NCI-H345 (cell line): ENCODE data around the gene RNASET2.

Source experiments
- DNase-seq: peaks from one replicate; lab custom pipeline; 2025; lab: John Stamatoyannopoulos, UW

Gene RNASET2

DNA sequence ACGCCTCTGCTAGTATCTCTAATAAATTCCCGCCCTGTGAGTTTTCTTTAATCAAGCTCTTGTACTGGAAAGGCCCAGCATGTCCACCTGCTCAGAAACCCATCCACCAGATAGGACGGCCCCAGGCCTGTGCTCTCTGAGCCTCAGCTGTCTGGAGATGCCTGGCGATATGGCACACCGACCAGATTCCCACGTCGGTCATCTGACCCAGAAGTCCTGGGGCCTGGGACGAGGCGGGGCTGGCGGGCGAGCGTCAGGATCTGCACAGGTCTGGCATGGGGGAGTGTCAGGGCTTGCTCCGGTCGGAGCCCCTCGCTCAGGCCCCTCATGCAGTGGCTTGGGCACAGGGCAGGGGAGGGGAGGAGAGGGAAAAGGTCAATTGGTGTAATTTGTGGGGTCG, 10.2 kb downstream of the RNASET2 start:
- DNase-seq = no peak

DNA sequence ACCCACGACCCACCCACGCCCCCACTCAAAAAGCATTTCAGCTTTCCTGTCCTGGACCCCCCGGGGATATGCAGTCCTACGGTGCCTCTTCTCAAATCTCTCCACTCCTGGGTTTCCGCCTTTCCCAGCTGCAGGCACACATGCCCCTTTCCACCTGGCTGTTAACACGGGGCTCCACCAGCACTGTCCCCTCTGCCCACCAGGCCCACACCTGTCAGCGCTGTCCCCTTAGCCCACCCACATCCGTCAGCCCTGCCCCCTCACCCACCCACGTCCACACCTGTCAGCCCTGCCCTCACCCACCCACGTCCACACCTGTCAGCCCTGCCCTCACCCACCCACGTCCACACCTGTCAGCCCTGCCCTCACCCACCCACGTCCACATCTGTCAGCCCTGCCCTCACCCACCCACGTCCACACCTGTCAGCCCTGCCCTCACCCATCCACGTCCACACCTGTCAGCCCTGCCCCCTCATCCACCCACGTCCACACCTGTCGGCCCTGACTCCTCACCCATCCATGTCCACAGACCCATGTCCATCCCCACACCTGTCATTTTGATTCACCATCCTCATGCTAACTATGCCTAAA, 11.6 kb downstream of the RNASET2 start:
- DNase-seq = no peak

GRCh38 chr6:166942393-166943168, 13.8 kb downstream of the RNASET2 start:
- no peak for DNase-seq

DNA sequence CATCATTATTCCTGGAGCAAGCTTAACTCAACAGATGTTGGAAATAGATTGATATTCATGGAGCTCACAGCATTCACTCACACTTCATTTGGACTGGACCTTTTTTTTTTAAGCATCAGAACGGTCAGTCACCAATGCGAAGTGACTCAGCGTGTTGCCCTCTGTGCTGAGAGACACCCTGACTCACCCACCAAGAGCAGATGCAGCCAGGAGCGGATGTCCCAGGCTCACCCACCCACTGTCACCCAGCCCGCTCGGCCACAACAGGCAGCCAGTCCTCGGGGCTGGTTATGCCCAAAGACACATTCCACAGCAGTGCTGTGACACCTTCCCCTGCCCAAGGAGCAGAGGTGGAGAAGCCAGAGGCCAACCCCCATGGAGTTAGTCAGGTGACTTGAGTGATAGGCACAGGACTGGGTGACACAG, 15.7 kb downstream of the RNASET2 start:
- no peak for DNase-seq

DNA sequence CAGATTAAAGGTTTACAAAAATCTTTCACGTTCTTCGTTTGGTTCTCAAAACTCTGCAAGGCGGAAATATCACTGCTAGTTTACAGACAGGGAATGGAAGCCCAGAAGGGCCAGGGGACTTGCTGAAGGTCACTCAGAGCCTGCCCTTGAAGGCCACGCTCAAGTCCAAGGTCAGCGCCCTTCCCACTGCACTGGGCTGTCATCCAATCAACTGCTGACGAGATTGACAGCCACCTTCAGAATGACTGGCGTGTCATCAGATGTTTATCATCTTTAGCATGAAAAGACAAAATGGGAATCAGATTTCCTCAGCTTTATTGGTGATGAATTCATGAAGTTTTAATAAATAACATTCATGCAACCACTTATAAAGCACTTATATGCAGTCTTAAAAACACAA, 16.5 kb downstream of the RNASET2 start:
- DNase-seq = no peak

GRCh38 chr6:166939345-166939744, 17.0 kb downstream of the RNASET2 start:
- no peak for DNase-seq

- no peak for DNase-seq
These were observed 17.6 kb downstream of the RNASET2 start for GRCh38 chr6:166938704-166939103.

DNA sequence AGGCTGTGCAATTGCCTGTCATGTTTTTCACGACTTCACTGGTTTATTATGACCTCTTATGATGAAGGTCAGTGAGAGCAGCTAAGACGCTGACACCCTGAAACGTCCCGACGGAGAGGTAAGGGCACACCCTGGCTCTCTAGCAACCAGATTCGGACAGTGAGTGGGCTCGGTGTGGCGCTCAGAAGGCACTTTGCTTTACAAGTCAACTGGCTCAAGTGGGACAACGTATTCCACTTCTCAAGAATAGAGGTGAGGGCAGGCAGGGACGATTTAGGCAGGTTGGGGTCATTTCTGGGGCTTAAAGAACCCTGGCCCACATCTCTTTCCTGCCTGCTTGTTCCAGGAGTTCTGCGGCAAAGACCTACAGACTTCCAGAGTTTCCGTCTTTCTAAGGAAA, 18.2 kb downstream of the RNASET2 start:
- no peak for DNase-seq

DNA sequence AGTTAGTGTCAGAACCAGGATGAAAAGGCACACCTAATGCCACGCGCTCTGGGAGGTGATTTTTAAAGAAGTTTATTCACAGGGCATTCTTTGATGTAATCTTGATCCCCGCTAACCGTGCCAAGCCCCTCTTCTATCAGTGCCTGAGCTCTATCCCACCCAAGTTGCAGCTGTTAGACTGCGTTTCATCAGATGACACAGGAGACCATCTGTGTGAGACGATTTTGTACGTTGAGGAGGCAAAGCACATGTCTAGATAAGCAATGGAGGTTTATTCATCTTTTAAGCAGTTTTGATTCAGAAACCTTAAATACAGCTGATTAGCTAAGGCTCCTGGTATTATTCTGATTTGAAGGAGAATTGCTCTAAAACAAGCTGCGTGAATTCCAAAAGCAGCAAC, 18.6 kb downstream of the RNASET2 start:
- DNase-seq = no peak

DNA sequence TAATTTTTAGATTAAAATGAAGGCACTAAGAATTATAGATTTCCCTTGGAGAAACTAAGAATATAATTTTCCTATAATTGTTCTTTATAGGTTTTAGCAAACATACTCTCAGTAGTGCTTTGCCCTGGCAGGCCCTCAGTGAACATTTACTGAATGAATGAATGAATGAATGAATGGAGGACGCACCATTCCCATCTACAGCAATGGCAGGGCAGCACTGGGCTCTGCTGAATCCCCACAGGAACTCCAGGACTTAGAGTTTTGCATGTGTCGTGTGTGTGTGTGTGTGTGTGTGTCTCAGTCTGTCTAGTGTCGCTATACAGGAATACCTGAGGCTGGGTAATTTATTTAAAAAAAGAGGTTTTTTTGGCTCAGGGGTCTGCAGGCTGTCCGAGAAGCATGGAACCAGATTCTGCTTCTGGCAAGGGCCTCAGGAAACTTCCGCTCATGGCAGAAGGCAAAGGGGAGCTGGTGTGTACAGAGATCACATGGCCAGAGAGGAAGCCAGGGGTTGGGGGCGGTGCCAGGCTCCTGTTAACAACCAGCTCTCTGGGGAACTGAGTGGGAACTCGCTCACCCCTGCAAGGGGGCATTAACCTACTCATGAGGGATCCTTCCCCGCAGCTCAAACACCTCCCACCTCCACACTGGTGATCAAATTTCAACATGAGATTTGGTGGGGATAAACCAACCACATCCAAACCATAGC, 20.1 kb downstream of the RNASET2 start:
- no peak for DNase-seq

GRCh38 chr6:166935353-166935752, 21.0 kb downstream of the RNASET2 start:
- DNase-seq = peak; percentile 49

GRCh38 chr6:166934174-166934573, 22.2 kb downstream of the RNASET2 start:
- DNase-seq = no peak

- no peak for DNase-seq
These were observed 23.0 kb downstream of the RNASET2 start for GRCh38 chr6:166933396-166933795.

- no peak for DNase-seq
These were observed 23.7 kb downstream of the RNASET2 start for GRCh38 chr6:166932616-166933015.

- no peak for DNase-seq
These were observed 24.2 kb downstream of the RNASET2 start for GRCh38 chr6:166932116-166932515.

GRCh38 chr6:166931426-166931970, 24.9 kb downstream of the RNASET2 start:
- DNase-seq = no peak

GRCh38 chr6:166930354-166930891, 25.9 kb downstream of the RNASET2 start:
- no peak for DNase-seq

DNA sequence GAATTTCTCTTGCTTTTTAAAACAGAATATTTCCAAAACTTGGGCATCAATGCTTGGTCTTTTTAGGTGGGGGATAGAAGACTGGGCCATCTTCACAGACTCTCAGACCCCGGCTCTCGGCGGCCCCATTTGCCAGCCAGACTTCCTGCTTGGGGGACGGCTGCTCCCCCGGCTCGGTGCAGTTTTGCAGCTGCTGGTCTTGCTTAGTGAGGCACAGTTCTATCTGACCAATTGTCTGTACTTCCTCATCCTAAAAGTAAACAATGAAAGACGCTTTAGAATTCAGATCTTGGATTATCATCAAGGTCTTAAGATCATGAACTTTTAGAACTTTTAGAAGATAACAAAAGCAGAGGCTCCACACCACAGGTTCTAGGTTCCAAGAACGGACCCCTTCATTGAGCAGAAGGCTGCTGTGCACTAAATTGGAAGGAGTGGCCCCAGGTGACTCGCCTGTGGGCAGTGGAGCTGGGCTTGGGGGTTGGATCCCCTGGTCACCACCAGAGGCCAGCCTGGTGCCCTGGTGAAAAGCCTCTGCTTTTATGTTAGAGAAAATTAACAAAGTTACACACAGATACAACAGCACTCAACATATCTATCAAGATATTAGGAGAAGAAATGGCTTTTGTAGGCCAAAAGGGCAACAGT, 26.7 kb downstream of the RNASET2 start:
- DNase-seq = no peak

DNA sequence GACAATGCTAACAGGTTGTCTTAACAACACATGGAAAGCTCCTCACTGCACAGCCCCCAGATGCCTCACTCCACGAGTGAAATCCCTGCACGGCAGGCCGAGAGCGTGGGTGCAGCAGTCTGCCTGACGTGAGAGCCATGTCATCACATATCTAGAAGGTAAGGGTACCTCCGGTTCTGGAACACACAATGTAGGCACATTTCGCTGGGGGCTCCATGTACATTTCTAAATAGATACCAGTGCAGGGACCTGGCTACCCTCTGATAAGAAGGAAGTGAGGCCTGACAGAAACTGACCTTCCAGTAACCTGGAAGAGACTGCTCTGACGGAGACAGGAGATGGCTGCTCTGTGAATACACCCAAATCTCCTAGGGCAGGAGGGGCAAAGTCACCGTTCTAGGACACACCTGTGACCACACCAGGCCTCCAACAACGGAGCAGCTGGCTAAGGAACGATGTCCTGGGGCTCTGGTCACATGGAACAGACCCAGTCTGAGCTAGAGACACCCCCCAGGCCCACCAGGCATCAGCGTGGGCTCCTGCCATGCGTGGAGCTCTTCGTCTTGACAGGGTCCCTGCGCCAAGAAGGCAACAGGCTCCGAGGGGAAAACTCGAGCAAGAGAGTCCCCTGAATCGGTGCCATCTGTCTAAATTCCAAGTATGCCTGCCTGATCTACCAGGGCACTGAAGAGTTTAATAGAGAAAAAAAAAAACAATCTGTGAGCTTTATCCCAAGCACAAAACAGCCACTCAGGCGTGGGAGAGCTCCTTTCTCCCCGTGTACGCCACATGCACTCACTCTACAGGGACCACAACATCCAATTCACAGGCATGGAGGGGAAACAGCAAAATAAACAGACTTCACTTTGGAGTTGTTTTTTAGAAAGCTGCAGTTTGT, 27.5 kb downstream of the RNASET2 start:
- DNase-seq = no peak

DNA sequence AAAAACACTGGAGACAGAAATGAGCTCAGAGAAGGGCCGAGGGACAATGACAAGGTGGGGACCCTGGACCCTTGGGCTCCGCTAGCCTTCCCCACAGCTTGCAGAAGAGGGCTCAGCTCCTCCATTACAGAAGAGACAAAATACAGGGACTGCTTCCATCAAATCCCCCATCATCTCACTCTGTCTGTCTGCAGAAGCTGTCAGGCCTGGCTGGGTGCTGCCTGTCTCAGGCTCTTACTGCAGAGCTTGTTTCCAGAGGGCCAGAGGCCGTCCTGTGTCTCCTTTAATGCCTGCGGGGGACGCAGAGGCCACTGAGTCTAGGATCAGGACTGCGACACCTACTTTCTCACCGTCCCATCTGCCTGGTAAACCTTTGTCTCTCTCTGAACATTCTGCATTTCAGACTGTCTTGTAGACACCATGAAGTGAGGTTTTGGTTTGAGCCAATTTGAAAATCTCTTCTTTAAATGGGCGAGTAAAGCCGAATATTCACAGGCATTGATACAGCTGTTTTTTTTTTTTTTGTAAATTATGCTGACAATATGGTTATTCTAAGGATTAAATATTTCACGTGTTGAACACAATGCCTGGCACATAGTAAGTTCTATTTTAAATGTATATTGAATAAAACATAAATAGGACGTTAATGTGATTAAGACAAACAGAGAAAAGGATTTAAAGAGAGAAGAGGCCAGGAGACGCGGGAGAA, 28.3 kb downstream of the RNASET2 start:
- DNase-seq = no peak
